Activated CD8-positive, alpha-beta T cell treated with anti-CD3 and anti-CD28 coated beads for 36 hours (primary cell): ENCODE data around the gene PLEKHM3. TPM values are rescaled to one million over a fixed set of nuclear protein-coding genes. Genes with fewer than 3 reads are reported as not detected.

Experiments
- ATAC-seq: fragments of 200-7000 bp; cut with Tn5 transposase; one replicate; pipeline ENCODE4 v1.10.0; 2021; ENCODE audit warnings: mild to moderate bottlenecking, moderate library complexity
- CTCF ChIA-PET: fragments of 350-600 bp; sonication (Branson Sonifier 250); formaldehyde crosslinking; loops from one replicate; lab custom pipeline; 2021; ENCODE audit warnings: antibody characterized with exemption; lab: Charles Lee
- POLR2A ChIA-PET: fragments of 350-600 bp; sonication (Branson Sonifier 250); formaldehyde crosslinking; loops from one replicate; lab custom pipeline; 2021; ENCODE audit warnings: antibody characterized with exemption; lab: Charles Lee
- DNase-seq: peaks from one replicate; pipeline ENCODE4 v3.0.0-alpha.2; 2020
- H3K27ac Mint-ChIP-seq: one replicate; pipeline ENCODE4 v1.8.0; 2021; ENCODE audit warnings: mild to moderate bottlenecking, mixed read lengths
- H3K27me3 Mint-ChIP-seq: one replicate; pipeline ENCODE4 v1.8.0; 2021; ENCODE audit warnings: mixed read lengths
- H3K36me3 Mint-ChIP-seq: one replicate; pipeline ENCODE4 v1.8.0; 2021; ENCODE audit warnings: low read depth, mixed read lengths
- H3K4me1 Mint-ChIP-seq: one replicate; pipeline ENCODE4 v1.8.0; 2021; ENCODE audit warnings: low read depth, mixed read lengths
- H3K4me3 Mint-ChIP-seq: one replicate; pipeline ENCODE4 v1.8.0; 2021; ENCODE audit warnings: mild to moderate bottlenecking, moderate library complexity, mixed read lengths
- H3K9me3 Mint-ChIP-seq: one replicate; pipeline ENCODE4 v1.8.0; 2021; ENCODE audit warnings: mixed read lengths
- intact Hi-C: fragments of 100-400 bp; cut with micrococcal nuclease; formaldehyde crosslinking; loops from one replicate; pipeline ENCODE4 v1.10.0; 2022
- total RNA-seq, 2 experiments: library from RNA; stranded (reverse); gene quantifications; one replicate each; pipeline ENCODE4 v1.2.3, GENCODE V29; 2021
- TF ChIP-seq, protein P1 (sequence below): fragments of 200-600 bp; IDR thresholded peaks from one replicate; pipeline ENCODE4 v1.8.0; 2022; ENCODE audit warnings: antibody characterized with exemption, mild to moderate bottlenecking

PLEKHM3 gene
- total RNA-seq, 2 experiments from 2014 or later = 4.5 to 4.7 TPM

DNA sequence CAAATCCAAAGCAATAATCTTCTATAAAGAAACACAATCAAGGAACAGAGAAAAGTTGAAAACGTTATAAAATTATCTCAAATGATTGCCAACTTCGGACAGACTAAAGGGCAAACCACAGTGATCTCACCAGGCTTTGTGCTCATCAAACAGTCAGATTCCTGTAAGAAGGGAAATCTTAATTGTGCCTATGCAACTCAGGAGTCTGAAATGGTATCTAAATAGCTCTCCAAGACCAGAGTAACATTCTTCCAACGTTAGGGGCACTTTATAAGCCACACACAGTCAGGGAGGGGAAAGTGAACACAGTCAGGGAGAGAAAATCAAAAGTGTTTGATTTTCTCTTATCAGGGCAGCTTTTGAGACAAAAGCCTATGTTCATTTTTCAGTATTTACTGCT, 29.4 kb downstream of the PLEKHM3 start:
- no peak for DNase-seq
- Mint-ChIP-seq H3K4me3 (no peak overlapping the region), H3K9me3 (no peaks in the 10 kb centered on the region), H3K36me3 (peaks cover 13% of the 10 kb centered on the region), H3K27ac (peak overlapping the region; percentile 21), H3K27me3 (no peaks in the 10 kb centered on the region), H3K4me1 (peaks cover 14% of the 10 kb centered on the region)
- ChIA-PET POLR2A (no interaction called here), CTCF (interaction anchor here (1.5 to 2.6 kb wide), 2 partner anchors 8 to 44 kb away, joined by 4 to 6 read pairs; no protein-coding TSS in a partner anchor)
- intact Hi-C loops = no loop called here
- peak; percentile 30 for ATAC-seq
- TF ChIP-seq, protein P1, sequence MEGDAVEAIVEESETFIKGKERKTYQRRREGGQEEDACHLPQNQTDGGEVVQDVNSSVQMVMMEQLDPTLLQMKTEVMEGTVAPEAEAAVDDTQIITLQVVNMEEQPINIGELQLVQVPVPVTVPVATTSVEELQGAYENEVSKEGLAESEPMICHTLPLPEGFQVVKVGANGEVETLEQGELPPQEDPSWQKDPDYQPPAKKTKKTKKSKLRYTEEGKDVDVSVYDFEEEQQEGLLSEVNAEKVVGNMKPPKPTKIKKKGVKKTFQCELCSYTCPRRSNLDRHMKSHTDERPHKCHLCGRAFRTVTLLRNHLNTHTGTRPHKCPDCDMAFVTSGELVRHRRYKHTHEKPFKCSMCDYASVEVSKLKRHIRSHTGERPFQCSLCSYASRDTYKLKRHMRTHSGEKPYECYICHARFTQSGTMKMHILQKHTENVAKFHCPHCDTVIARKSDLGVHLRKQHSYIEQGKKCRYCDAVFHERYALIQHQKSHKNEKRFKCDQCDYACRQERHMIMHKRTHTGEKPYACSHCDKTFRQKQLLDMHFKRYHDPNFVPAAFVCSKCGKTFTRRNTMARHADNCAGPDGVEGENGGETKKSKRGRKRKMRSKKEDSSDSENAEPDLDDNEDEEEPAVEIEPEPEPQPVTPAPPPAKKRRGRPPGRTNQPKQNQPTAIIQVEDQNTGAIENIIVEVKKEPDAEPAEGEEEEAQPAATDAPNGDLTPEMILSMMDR = no peak

DNA sequence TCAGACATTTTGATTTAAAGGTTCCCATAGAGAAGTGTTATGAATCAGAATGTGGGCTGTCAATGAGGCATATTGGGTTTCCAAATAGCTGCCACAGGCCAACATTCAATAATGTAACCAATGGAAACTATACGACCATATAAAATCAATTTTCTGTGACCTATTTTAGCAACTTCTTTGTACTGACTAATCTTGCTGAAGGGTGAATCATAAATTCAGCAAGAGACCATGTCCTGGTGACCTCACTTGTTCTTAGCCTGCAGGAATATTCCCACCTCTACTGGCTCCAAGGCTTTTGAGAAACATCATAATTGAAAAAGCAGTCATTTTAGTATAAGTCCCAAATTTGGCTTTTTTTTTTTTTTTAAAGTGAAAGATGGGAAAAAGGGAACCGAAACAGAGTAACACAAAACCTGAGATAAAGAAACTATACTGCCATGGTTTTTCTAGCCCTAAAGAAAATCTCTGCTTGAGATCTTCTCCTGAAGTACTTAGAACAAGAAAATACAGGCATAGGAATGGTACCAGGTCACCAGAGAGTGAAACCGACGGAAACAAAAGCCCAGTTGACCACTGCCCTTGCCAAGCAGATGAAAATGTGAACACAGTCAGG, 32.1 kb downstream of the PLEKHM3 start:
- TF ChIP-seq, protein P1 = no peak
- H3K27me3 Mint-ChIP-seq = no peaks in the 10 kb centered on the region
- H3K36me3 Mint-ChIP-seq = no peaks in the 10 kb centered on the region
- POLR2A ChIA-PET = no interaction called here
- H3K4me1 Mint-ChIP-seq = peaks cover 14% of the 10 kb centered on the region
- ATAC-seq = no peak
- intact Hi-C loops = no loop called here
- CTCF ChIA-PET = no interaction called here
- no peak overlapping the region for H3K4me3 Mint-ChIP-seq
- H3K27ac Mint-ChIP-seq = no peak overlapping the region
- H3K9me3 Mint-ChIP-seq = no peaks in the 10 kb centered on the region
- no peak for DNase-seq

DNA sequence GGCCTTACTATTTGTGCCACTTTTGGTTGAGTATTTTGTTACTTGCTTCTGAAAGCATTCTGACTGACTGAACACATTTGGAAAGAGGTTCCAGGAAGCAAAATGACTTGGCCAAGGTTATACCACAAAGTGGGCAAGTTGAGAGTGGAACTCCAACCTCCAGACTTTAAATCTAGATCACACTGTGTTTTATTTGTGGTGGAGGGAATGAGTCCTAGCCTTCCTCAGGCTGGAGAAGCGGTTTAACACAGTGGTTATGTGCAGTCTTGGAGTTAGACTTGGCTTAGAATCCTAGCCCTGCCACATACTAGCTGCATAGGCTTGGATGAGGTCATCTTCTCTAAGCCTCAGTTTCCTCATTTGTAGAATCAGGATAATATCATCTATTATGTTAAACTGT, 33.4 kb downstream of the PLEKHM3 start:
- DNase-seq (no peak), ATAC-seq (no peak)
- Mint-ChIP-seq H3K4me3 (no peak overlapping the region), H3K27ac (no peak overlapping the region), H3K36me3 (no peaks in the 10 kb centered on the region), H3K4me1 (peaks cover 11% of the 10 kb centered on the region), H3K9me3 (no peaks in the 10 kb centered on the region), H3K27me3 (no peaks in the 10 kb centered on the region)
- ChIA-PET POLR2A (no interaction called here), CTCF (interaction anchor here (1.5 kb wide), 1 partner anchor 48 kb away, joined by 4 read pairs; no protein-coding TSS in a partner anchor)
- intact Hi-C loops = no loop called here
- TF ChIP-seq, protein P1 = no peak

DNA sequence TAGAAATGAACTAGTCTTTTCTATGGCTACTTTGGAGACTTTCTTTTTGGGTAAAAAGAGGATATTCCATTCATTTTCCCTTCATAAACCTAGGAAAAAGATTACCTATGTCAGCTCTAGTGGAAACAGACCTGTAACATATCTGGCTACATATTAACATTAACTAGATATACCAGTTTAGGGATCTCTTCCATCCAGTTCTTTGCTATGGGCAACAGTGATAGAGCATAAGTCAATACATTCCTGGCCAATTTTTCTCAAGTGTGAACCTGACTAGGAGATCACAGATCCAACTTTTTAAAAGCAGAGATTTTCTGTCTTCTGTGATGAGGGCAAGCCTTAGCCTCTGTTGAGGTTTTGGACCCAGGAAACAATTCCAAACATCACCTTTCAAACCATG, 34.5 kb downstream of the PLEKHM3 start:
- Mint-ChIP-seq H3K36me3 (no peaks in the 10 kb centered on the region), H3K27ac (no peak overlapping the region), H3K4me3 (no peak overlapping the region), H3K4me1 (peaks cover 2% of the 10 kb centered on the region), H3K27me3 (no peaks in the 10 kb centered on the region), H3K9me3 (no peaks in the 10 kb centered on the region)
- TF ChIP-seq, protein P1 = no peak
- no peak for ATAC-seq
- DNase-seq = no peak
- intact Hi-C loops = no loop called here
- ChIA-PET POLR2A (interaction anchor here (0.6 to 0.8 kb wide), 2 partner anchors 29 to 64 kb away, joined by 3 read pairs; no protein-coding TSS in a partner anchor), CTCF (interaction anchor here (1.6 kb wide), 1 partner anchor 49 kb away, joined by 5 read pairs; no protein-coding TSS in a partner anchor)

DNA sequence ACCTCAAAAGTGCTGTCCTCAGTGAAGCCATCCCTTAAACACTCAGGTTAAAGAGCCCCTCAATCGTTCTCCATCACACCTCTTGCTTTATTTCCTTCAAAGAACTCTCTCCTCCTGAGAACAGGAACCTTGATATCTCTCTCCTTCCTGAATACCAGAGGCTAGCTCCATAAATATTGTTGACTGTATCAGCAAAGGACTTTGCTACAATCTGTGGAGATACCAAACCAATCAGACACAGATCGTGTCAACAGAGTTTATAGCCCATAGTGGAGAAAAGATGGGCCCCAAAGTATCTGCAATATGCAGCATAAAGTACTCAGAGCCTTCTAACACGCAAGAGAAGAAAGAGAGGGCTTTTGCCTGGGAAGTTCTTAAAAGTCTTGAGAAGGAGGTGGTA, 36.4 kb downstream of the PLEKHM3 start:
- TF ChIP-seq, protein P1 = no peak
- Mint-ChIP-seq H3K9me3 (no peaks in the 10 kb centered on the region), H3K4me3 (no peak overlapping the region), H3K27ac (no peak overlapping the region), H3K36me3 (peaks cover 2% of the 10 kb centered on the region), H3K27me3 (no peaks in the 10 kb centered on the region), H3K4me1 (peaks cover 7% of the 10 kb centered on the region)
- POLR2A ChIA-PET = no interaction called here
- DNase-seq = no peak
- CTCF ChIA-PET = interaction anchor here (0.9 kb wide), 1 partner anchor 83 kb away, joined by 4 read pairs; no protein-coding TSS in a partner anchor
- intact Hi-C loops = no loop called here
- no peak for ATAC-seq
